RCC 7860 (cell line): ENCODE measurements around the gene DOCK1.
A peak's percentile ranks its signal among the peaks of the same experiment; 100 is the strongest.

Experiments used
- DNase-seq: peaks from one replicate; pipeline ENCODE4 v3.0.0-alpha.2; 2015; ENCODE audit warnings: low spot score
- FAIRE-seq: peaks from 2 replicates; lab custom pipeline; 2012; peaks lifted over from hg19 to GRCh38; lab: Jason Lieb, UNC

DOCK1 gene

DNA sequence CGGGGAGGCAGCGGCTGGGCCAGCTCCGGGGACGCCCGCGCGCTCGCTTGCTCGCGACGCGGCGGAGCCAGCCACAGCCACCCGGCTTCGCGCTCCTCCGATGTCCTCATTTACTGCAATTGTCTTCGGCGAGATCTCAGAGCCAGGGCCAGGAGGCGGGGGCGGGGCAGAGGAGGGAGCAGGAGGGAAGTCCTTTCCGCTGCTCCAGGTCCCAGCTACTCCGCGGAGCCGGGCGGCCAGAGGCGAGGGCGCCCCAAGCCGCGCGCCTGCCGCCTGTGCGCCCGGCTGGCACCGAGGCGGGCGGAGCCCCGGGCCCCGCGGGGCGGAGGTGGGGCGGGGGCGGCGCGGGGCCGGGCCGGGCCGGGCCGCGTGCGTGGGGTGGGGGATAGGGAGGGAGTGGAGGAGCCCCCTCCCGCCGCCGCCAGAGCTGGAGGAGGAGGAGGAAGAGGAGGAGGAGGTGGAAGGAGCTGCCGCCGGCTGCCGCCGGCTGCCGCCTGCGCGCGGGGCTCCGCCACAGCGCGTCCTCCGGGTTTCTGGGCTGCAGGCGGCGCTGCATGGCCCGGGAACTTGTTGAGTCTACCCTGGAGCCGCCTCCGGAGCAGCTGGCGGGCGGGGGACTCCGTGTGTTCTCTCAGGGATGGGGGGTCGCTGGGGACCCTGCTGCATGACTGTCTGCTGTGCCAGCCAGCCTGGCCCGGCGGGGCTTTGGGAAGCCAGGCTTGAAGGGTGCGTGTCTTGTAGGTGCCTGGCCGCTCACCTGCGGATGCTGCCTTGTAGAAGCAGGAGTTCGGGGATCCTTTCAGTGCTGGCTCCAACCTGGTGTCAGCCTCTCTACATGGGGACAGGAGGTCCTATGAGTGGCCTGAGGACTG is 291.3 kb downstream of the DOCK1 start, which contains the start of gene INSYN2A:
Gene INSYN2A, minus strand, starts transcription at position 310 of the 872 bp plus-strand sequence. CDS start 20,196 bp downstream, outside the sequence.
- FAIRE-seq (no peak), DNase-seq (no peak)

DNA sequence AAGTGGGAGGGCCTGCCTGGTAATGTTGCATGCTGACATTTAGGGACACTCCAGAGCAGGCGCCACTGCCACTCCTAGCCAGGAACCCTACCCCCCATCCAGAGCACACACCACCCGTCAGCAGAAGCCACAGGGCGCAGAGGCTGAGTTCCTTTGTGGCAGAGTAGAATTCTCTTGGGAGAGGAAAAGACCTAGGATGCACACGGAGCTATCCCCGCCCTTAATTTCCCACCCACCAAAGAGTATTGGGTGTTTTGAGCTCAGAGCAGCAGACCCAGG is 291.9 kb downstream of the DOCK1 start:
- DNase-seq = no peak
- FAIRE-seq = no peak

- DNase-seq (no peak), FAIRE-seq (no peak)
Observed at GRCh38 chr10:127198307-127198706, 293.1 kb downstream of the DOCK1 start.

DNA sequence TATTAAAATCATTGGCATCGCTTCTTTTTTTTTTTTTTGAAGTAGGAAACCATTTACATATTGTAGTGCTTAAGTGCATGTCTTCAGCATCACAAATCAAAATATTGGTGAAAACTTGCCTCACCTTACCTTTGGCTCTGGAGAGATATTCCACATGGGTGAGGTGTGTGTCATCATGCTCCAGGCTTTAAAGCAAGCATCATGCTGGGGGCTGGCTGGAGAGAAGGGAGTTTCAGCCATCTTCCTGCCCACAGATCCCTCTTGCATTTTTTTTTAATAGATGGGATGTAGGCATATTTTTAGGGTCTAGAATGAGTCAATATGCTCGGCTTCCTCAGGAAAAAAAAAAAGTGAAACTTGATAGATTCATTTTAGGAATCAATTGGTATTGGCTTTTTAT is 293.5 kb downstream of the DOCK1 start:
- DNase-seq (no peak), FAIRE-seq (no peak)

DNA sequence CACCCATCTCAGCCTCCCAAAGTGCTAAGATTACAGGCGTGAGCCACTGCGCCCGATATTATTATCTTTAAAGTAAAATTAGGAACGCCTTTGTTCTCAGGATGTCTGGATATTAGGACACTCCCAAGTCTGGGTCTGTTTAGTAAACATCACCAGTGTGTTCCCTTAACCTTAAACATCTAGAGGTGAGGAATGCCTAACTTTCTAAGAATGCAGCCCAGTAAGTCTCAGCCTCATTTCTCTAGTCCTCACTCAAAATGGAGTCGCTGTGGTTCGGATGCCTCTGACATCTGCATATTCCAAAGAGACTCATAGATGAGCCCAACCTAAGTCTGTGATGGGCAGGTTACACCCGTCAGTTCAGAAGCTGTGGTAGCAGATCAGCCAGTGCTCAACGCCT is 295.4 kb downstream of the DOCK1 start:
- FAIRE-seq (no peak), DNase-seq (no peak)

DNA sequence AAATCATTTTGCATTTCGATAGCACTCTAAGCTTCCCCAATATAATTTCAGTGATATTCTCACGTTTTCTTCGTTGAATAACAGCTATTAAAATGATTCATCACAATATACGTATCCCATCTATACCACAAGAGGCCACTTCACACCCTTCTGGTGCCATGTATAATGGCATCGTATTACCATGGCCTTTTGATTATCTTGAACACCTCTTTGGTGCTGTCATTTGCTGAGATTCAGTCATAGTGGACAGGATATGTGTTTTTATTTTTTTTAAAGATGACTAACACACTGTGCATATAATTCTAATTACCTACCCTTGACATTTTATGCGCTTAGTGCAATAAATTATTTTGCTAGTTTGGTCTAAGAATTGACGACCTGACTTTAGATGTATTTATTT is 297.8 kb downstream of the DOCK1 start:
- DNase-seq (no peak), FAIRE-seq (no peak)

- DNase-seq (no peak), FAIRE-seq (no peak)
Observed at GRCh38 chr10:127207081-127207480, 301.9 kb downstream of the DOCK1 start.

GRCh38 chr10:127210936-127211466 is 305.8 kb downstream of the DOCK1 start:
- DNase-seq = no peak
- FAIRE-seq = no peak

DNA sequence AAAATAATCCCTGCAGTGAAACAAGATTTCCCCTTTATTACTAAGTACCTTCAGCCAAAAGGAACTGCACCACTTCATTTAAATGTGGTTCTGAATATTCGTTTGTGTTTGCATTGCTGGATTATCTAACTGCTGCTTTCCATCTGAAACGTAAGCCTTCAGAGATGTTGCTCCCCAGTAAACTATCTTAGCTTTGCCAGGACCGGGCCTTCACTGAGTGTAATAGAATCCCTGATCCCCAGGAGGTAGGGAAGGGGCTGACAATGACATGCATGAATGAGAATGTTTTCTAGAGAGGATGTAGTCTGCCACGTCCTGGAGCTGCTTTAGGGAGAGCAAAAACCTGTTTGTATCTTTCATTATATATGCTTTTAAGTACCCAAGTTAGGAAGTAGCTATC is 310.6 kb downstream of the DOCK1 start:
- FAIRE-seq = no peak

GRCh38 chr10:127216274-127216673 is 311.0 kb downstream of the DOCK1 start:
- DNase-seq (no peak), FAIRE-seq (no peak)

More for the DNA sequence above, 310.6 kb downstream of the DOCK1 start:
- DNase-seq = no peak

GRCh38 chr10:127216786-127217185 is 311.6 kb downstream of the DOCK1 start:
- DNase-seq = no peak
- no peak for FAIRE-seq

DNA sequence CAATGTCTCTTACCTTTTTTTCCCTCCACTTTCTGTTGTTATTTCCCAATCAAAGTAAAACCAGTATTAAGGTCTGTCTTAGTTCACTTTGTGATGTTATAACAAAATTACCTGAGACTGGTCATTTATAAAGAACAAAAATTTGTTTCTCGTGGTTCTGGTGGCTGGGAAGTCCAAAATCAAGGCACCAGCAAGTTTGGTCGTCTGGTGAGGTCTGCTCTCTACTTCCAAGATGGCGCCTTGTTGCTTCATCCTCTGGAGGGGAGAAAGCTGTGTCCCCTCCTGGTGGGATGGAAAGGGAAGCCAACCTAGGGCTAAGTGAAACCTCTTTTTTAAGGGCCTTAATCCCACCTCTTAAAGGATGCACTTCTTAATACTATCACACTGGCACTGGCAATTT is 313.4 kb downstream of the DOCK1 start:
- no peak for DNase-seq
- no peak for FAIRE-seq

- DNase-seq = no peak
- no peak for FAIRE-seq
Observed at GRCh38 chr10:127221281-127221680, 316.1 kb downstream of the DOCK1 start.

DNA sequence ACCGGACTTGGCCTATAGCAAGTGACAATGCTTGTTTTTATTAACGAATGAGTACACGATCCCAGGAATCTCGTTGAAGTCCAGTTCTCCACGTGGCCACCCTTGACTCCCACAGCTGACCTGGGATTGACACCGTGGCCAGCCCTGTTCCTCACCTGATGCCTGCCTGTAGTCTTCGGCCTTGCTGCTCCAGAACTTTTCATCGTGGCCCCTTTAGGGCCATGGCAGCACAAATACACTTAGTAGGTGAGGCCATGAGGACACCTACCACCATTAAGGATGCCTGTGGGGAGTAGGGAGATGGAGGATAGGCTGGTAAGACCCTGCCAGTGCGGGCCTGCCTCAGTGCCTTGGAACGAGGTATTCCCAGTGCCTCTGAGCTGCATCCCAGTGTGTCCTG is 321.8 kb downstream of the DOCK1 start:
- FAIRE-seq = no peak
- no peak for DNase-seq

- no peak for DNase-seq
- no peak for FAIRE-seq
Observed at GRCh38 chr10:127227663-127228062, 322.4 kb downstream of the DOCK1 start.

- no peak for FAIRE-seq
- no peak for DNase-seq
Observed at GRCh38 chr10:127228195-127228787, 323.1 kb downstream of the DOCK1 start.

DNA sequence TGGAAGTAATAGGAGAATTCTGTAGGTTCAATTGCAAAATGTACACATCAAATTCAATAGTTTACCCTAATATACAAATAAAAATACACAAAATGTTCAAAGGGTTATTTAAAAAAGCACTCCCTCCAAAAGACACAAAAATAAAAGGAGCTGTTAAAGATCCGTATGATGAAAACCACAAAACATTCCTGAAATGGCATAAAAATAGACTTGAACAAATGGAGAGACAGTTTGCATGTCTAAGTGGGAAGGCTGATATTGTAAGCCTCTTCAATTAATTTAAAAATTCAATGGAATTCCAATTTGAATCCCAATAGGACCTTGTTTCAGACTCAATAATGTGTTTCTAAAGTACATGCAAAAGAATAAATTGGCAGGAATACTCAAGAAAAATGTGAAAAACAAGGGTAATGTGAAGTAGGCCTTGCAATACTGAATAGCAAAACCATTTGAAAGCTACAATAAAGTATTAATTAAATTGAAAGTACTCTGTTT is 329.1 kb downstream of the DOCK1 start:
- FAIRE-seq (no peak), DNase-seq (no peak)

DNA sequence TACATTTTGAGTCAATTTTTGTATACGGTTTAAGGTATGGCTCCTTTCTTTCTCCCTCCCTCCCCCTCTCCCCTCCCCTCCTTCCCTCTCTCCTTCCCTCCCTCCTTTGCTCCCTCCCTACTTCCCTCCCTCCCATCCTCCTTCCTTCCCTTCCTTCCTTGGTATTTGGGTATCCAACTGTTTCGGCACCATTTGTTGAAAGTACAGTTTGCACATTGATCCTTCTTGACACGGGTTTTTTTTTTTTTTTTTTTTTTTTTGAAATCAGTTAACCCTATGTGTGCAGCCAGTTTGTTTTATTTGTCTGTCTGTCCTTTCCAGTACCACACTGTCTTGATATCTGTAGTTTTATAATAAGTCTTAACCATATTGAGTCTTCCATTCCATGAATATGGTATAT is 331.0 kb downstream of the DOCK1 start:
- FAIRE-seq (no peak), DNase-seq (no peak)

GRCh38 chr10:127242914-127243313 is 337.7 kb downstream of the DOCK1 start:
- no peak for DNase-seq
- no peak for FAIRE-seq

GRCh38 chr10:127243490-127244272 is 338.5 kb downstream of the DOCK1 start:
- FAIRE-seq (no peak), DNase-seq (peak; percentile 17)

DNA sequence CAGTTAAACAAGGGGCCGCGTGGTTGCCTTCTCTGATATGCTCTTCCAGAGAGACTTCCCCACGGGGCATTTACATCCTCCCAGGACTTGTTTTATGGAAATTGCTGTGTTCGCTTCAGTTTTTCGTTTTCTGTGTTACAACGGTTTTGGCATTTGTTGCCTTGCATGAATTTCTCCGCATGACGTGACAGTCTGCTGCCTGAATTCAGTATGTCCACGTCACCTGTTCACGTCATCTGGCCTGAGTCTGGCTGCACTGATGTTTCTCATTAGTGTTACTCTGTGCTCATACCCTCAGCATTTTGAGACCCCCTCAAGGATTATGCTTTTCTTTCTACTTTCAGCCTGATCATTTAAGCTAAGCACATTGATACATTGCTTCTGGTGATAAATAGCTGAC is 340.2 kb downstream of the DOCK1 start:
- DNase-seq (no peak), FAIRE-seq (no peak)
